D721Med (cell line): ENCODE results near the gene MSRB1.

Experiments used
- DNase-seq: peaks from one replicate; pipeline ENCODE4 v3.0.0; 2011; ENCODE audit warnings: low spot score; ENCODE audit not compliant: insufficient read length
- FAIRE-seq: peaks from 2 replicates; lab custom pipeline; 2011; peaks lifted over from hg19 to GRCh38; lab: Jason Lieb, UNC
- CTCF ChIP-seq: IDR thresholded peaks from 2 replicates; pipeline ENCODE4 v1.5.1; 2012; ENCODE audit warnings: mild to moderate bottlenecking, control low read depth; ENCODE audit not compliant: insufficient read depth; ENCODE audit errors: missing control alignments

MSRB1 gene

GRCh38 chr16:1977875-1978268, 34.9 kb upstream of the MSRB1 start:
- no peak for TF ChIP-seq CTCF
- DNase-seq, result no peak
- FAIRE-seq, result no peak

- TF ChIP-seq CTCF, result no peak
- FAIRE-seq (no peak), DNase-seq (no peak)
Observed at GRCh38 chr16:1976951-1977874, 34.2 kb upstream of the MSRB1 start.

GRCh38 chr16:1976216-1976520, 33.2 kb upstream of the MSRB1 start:
- FAIRE-seq (no peak), DNase-seq (no peak)
- TF ChIP-seq CTCF, result no peak

GRCh38 chr16:1975432-1976215, 32.6 kb upstream of the MSRB1 start:
- no peak for FAIRE-seq
- DNase-seq, result no peak
- TF ChIP-seq CTCF, result no peak

GRCh38 chr16:1974157-1975070, 31.4 kb upstream of the MSRB1 start:
- no peak for FAIRE-seq
- no peak for DNase-seq
- TF ChIP-seq CTCF, result no peak

- DNase-seq (no peak), FAIRE-seq (no peak)
- no peak for TF ChIP-seq CTCF
Observed at GRCh38 chr16:1973461-1974156, 30.6 kb upstream of the MSRB1 start.
